K562 (cell line): ENCODE results near the gene C2orf69. TPM values are rescaled to one million over a fixed set of nuclear protein-coding genes. Genes with fewer than 3 reads are reported as not detected.
A peak's percentile ranks its signal among the peaks of the same experiment; 100 is the strongest.

ENCODE experiments used
- ATAC-seq: fragments of 200-7000 bp; cut with Tn5 transposase; 3 replicates; pipeline ENCODE4 v1.9.1; 2020; ENCODE audit warnings: moderate library complexity
- BruUV-seq: library from RNA; stranded (reverse); fragments of 400-500 nt; replicated peaks from 2 replicates; lab custom pipeline; 2021; lab: Mats Ljungman, UMichigan
- CTCF ChIA-PET: fragments of 300-600 bp; formaldehyde crosslinking; extraction: SDS; loops from one replicate; lab custom pipeline; 2021; ENCODE audit warnings: low intra/inter-chr PET ratio; lab: Yijun Ruan, JAX
- POLR2A ChIA-PET: fragments of 300-600, 350-650 bp; sonication (Branson Sonifier 250); formaldehyde crosslinking; extraction: SDS; loops from one replicate; lab custom pipeline; 2021; ENCODE audit warnings: antibody characterized with exemption, inconsistent platforms; lab: Yijun Ruan, JAX
- DNase-seq, 4 experiments: peaks; one replicate each; pipeline versions ENCODE4 v3.0.0 to v3.0.0-alpha.2; 2011 to 2018; ENCODE audit warnings: low spot score in 3 of 4, mixed read lengths in 3 of 4; ENCODE audit errors: extremely low read depth in 1 of 4
- FAIRE-seq: peaks from 2 replicates; lab custom pipeline; 2011; peaks lifted over from hg19 to GRCh38; lab: Jason Lieb, UNC
- H2AFZ ChIP-seq: 2 replicates; pipeline ENCODE4 v1.6.0; 2011; ENCODE audit warnings: low read depth, low read length, control low read depth, inconsistent platforms
- H3K27ac ChIP-seq: fragments of 200-600 bp; 3 replicates; pipeline ENCODE4 v1.8.0; 2011; ENCODE audit warnings: low read depth, mild to moderate bottlenecking, control low read depth, inconsistent platforms, low read length, moderate library complexity, mixed read lengths; ENCODE audit errors: extremely low read depth
- H3K27me3 ChIP-seq, 2 experiments: fragments of 300-600 bp in 1 of 2; 2 replicates in 1 of 2; 3 replicates in 1 of 2; pipeline versions ENCODE4 v1.6.0 to v1.8.0; 2011; ENCODE audit warnings: inconsistent platforms in 2 of 2, low read length in 2 of 2, mild to moderate bottlenecking in 1 of 2, mixed read lengths in 1 of 2, moderate library complexity in 1 of 2; ENCODE audit not compliant: control insufficient read depth in 2 of 2, insufficient read depth in 2 of 2
- H3K36me3 ChIP-seq: fragments of 300-600 bp; 3 replicates; pipeline ENCODE4 v1.8.0; 2011; ENCODE audit warnings: mild to moderate bottlenecking, low read length, inconsistent platforms; ENCODE audit not compliant: control insufficient read depth, insufficient read depth
- H3K4me1 ChIP-seq, 2 experiments: fragments of 200-600 bp in 1 of 2; replicated peaks in 1 of 2; 2 replicates in 1 of 2; 3 replicates in 1 of 2; pipeline versions ENCODE4 v1.5.1 to v1.8.0; 2011; ENCODE audit warnings: inconsistent platforms in 2 of 2, low read length in 2 of 2, mild to moderate bottlenecking in 1 of 2, mixed read lengths in 1 of 2, moderate library complexity in 1 of 2; ENCODE audit not compliant: control insufficient read depth in 2 of 2, insufficient read depth in 2 of 2
- H3K4me2 ChIP-seq: 2 replicates; pipeline ENCODE4 v1.6.1; 2011; ENCODE audit warnings: low read length, control low read depth, inconsistent platforms, mixed read lengths; ENCODE audit not compliant: insufficient read depth
- H3K4me3 ChIP-seq: fragments of 200-600 bp; sonication (generic), shearing (Covaris generic); 2 replicates; pipeline ENCODE4 v1.5.1; 2016; ENCODE audit warnings: control low read depth, inconsistent platforms
- H3K79me2 ChIP-seq: fragments of 200-600 bp; 3 replicates; pipeline ENCODE4 v1.8.0; 2011; ENCODE audit warnings: low read length, inconsistent platforms; ENCODE audit not compliant: control insufficient read depth, insufficient read depth
- H3K9ac ChIP-seq, 2 experiments: 2 replicates each; pipeline versions ENCODE4 v1.6.0 to v1.6.1; 2011; ENCODE audit warnings: low read depth in 2 of 2, low read length in 2 of 2, control low read depth in 1 of 2, inconsistent platforms in 1 of 2, mild to moderate bottlenecking in 1 of 2, mixed read lengths in 1 of 2; ENCODE audit not compliant: insufficient read depth in 1 of 2
- H3K9me1 ChIP-seq: one replicate; pipeline ENCODE4 v1.6.0; 2011; ENCODE audit warnings: inconsistent platforms, mild to moderate bottlenecking, low read length, moderate library complexity; ENCODE audit not compliant: control insufficient read depth, insufficient read depth
- H3K9me3 ChIP-seq: replicated peaks from 2 replicates; pipeline ENCODE4 v1.5.1; 2011; ENCODE audit warnings: low read depth, low read length, inconsistent platforms; ENCODE audit not compliant: control insufficient read depth, insufficient read depth
- H4K20me1 ChIP-seq: replicated peaks from 2 replicates; pipeline ENCODE4 v1.6.1; 2011; ENCODE audit warnings: low read length, inconsistent platforms, mixed read lengths; ENCODE audit not compliant: control insufficient read depth, insufficient read depth
- CAMTA2 ChIP-seq: fragments of 250-450 bp; sonication (Bioruptor Pico); conservative IDR thresholded peaks from 2 replicates; pipeline ENCODE4 v1.5.1; 2022
- DEAF1 ChIP-seq: fragments of 450-650 bp; formaldehyde crosslinking; IDR thresholded peaks from 2 replicates; pipeline ENCODE4 v1.4.0; 2020; ENCODE audit warnings: mild to moderate bottlenecking, moderate library complexity
- KDM1A ChIP-seq, 2 experiments: fragments of 450-650 bp; IDR thresholded peaks; 2 replicates each; pipeline ENCODE4 v1.6.1; 2016; ENCODE audit warnings: mild to moderate bottlenecking in 2 of 2
- MCM5 ChIP-seq: fragments of 450-650 bp; IDR thresholded peaks from 2 replicates; pipeline ENCODE4 v1.6.1; 2016; ENCODE audit warnings: low read depth
- NFIX ChIP-seq: fragments of 250-450 bp; sonication (Bioruptor Pico); IDR thresholded peaks from 2 replicates; pipeline ENCODE4 v1.4.0; 2020; ENCODE audit warnings: low read depth, mild to moderate bottlenecking, moderate library complexity
- SMARCA5 ChIP-seq: fragments of 450-650 bp; IDR thresholded peaks from 2 replicates; pipeline ENCODE4 v1.6.1; 2016
- ZBTB9 ChIP-seq: fragments of 450-650 bp; formaldehyde crosslinking; IDR thresholded peaks from 2 replicates; pipeline ENCODE4 v1.4.0; 2020; ENCODE audit warnings: mild to moderate bottlenecking, moderate library complexity
- ZFP30 ChIP-seq: fragments of 250-450 bp; sonication (Bioruptor Pico); IDR thresholded peaks from 2 replicates; pipeline ENCODE4 v1.8.0; 2022; ENCODE audit warnings: moderate library complexity, mild to moderate bottlenecking, inconsistent platforms, borderline replicate concordance
- ZNF175 ChIP-seq: fragments of 200-800 bp; sonication (Bioruptor generic); IDR thresholded peaks from 2 replicates; pipeline ENCODE4 v1.6.1; 2016; ENCODE audit warnings: low read depth, mild to moderate bottlenecking, missing genetic modification characterization, missing compliant biosample characterization
- ZNF436 ChIP-seq: fragments of 250-450, 450-650 bp; sonication (Bioruptor Pico); formaldehyde crosslinking; IDR thresholded peaks from 2 replicates; pipeline ENCODE4 v1.7.0; 2020; ENCODE audit warnings: mild to moderate bottlenecking
- ZNF561 ChIP-seq: fragments of 450-650 bp; formaldehyde crosslinking; conservative IDR thresholded peaks from 2 replicates; pipeline ENCODE4 v1.4.0; 2020; ENCODE audit warnings: mild to moderate bottlenecking, moderate library complexity
- WGBS: fragments of 100-300 bp; shearing (Covaris generic); methylation state at CpG from one replicate; pipeline ENCODE4 v1.1.6; 2016; ENCODE audit warnings: low coverage, mixed read lengths; ENCODE audit not compliant: insufficient coverage; ENCODE audit errors: missing lambda C conversion rate; 5-methylcytosine and 5-hydroxymethylcytosine counted together
- in situ Hi-C: fragments of 300-500 bp; cut with MboI; formaldehyde crosslinking; loops from 4 replicates; pipeline ENCODE4 v1.15.0; 2018; ENCODE audit warnings: inconsistent platforms, mixed read lengths
- intact Hi-C: fragments of 100-400 bp; cut with micrococcal nuclease; formaldehyde crosslinking; loops from 2 replicates; pipeline ENCODE4 v1.14.2; 2022
- polyA plus RNA-seq, 8 experiments: library from polyadenylated mRNA; depleted of rRNA in 4 of 8; stranded (reverse) in 5 of 8; unstranded in 3 of 8; fragments of >200 nt; fragmentation: Nextera tagmentation in 2 of 8; fragmentation: Illumina TruSeq in 1 of 8; extraction: Ambion mirVana in 2 of 8; extraction: Trizol in 1 of 8; gene quantifications; 2 replicates each; pipeline versions ENCODE4 v1.2.1 to v1.2.3, GENCODE V29; 2011 to 2014; ENCODE audit warnings: inconsistent platforms in 1 of 8, missing spikeins in 1 of 8
- total RNA-seq, 7 experiments: library from RNA; depleted of rRNA in 6 of 7; stranded (reverse); fragments of >200 nt in 6 of 7; fragmentation: Illumina TruSeq in 2 of 7; extraction: Trizol in 2 of 7; gene quantifications; 2 replicates each; pipeline versions ENCODE4 v1.2.1 to v1.2.3, GENCODE V29; 2011 to 2021; ENCODE audit warnings: low replicate concordance in 1 of 7
- TF ChIP-seq, protein P1 (sequence below): fragments of 250-450 bp; sonication (Bioruptor Pico); IDR thresholded peaks from 2 replicates; pipeline ENCODE4 v1.4.0; 2020; ENCODE audit warnings: mild to moderate bottlenecking
- TF ChIP-seq, protein P2 (sequence below): sonication (generic); formaldehyde crosslinking; IDR thresholded peaks from 2 replicates; pipeline ENCODE4 v1.8.0; 2022; ENCODE audit warnings: missing genetic modification reagents, mild to moderate bottlenecking, moderate library complexity, borderline replicate concordance
- TF ChIP-seq, protein P3 (sequence below): fragments of 250-450 bp; sonication (Bioruptor Pico); IDR thresholded peaks from 2 replicates; pipeline ENCODE4 v1.8.0; 2022; ENCODE audit warnings: moderate library complexity, mild to moderate bottlenecking, inconsistent platforms
- TF ChIP-seq, protein P4 (sequence below): fragments of 250-450 bp; sonication (Bioruptor Pico); IDR thresholded peaks from 2 replicates; pipeline ENCODE4 v1.9.0; 2021; ENCODE audit warnings: mild to moderate bottlenecking

The C2orf69 gene
- total and polyA plus RNA-seq, 9 of the 15 experiments (the other 6 are each of a cell fraction or from before 2014, with no cell fraction given) = 3.4 to 9.8 (median 5.7) TPM

GRCh38 chr2:199902486-199903110 is 8.5 kb upstream of the C2orf69 start (continued):
- TF ChIP-seq DEAF1 (CRISPR knock-in tag) = no peak

GRCh38 chr2:199903111-199903510 is 8.0 kb upstream of the C2orf69 start:
- Histone ChIP-seq H3K27me3 (no peaks in the 10 kb centered on the region), H4K20me1 (no peaks in the 10 kb centered on the region), H3K79me2 (no peaks in the 10 kb centered on the region), H3K4me3 (no peak overlapping the region), H3K9me1 (no peaks in the 10 kb centered on the region), H2AFZ (peak overlapping the region; percentile 83), H3K27ac (peak overlapping the region; percentile 60; the same call in 2 of the 3 replicates), H3K4me2 (peak overlapping the region; percentile 18; the same call in 1 of the 2 replicates), H3K36me3 (no peaks in the 10 kb centered on the region), H3K9ac (no peak overlapping the region), H3K4me1 (peaks cover 0 to 13% of the 10 kb centered on the region in 2 experiments; a peak in 2 of 5 replicates), H3K9me3 (no peaks in the 10 kb centered on the region; the same call in 1 of the 2 replicates)
- intact Hi-C loops = no loop called here
- 69% methylated on average over 1 of the region's 1 CpG for WGBS
- no TSS peak for BruUV-seq
- no peak for ATAC-seq
- DNase-seq = no peak
- no peak for FAIRE-seq
- in situ Hi-C loops = no loop called here
- ChIA-PET POLR2A (interaction anchor here (0.5 kb wide), 1 partner anchor 57 kb away, joined by 3 read pairs; no protein-coding TSS in a partner anchor), CTCF (no interaction called here)
- TF ChIP-seq ZBTB9 (CRISPR knock-in tag) (no peak), NFIX (CRISPR knock-in tag) (no peak), CAMTA2 (no peak), MCM5 (no peak), SMARCA5 (no peak), ZNF436 (CRISPR knock-in tag) (no peak), KDM1A (IDR thresholded peaks at IDR 0.05) (no peak), ZFP30 (CRISPR knock-in tag) (no peak), ZNF175 (CRISPR knock-in tag) (no peak), ZNF561 (CRISPR knock-in tag) (no peak)
- TF ChIP-seq, protein P1, sequence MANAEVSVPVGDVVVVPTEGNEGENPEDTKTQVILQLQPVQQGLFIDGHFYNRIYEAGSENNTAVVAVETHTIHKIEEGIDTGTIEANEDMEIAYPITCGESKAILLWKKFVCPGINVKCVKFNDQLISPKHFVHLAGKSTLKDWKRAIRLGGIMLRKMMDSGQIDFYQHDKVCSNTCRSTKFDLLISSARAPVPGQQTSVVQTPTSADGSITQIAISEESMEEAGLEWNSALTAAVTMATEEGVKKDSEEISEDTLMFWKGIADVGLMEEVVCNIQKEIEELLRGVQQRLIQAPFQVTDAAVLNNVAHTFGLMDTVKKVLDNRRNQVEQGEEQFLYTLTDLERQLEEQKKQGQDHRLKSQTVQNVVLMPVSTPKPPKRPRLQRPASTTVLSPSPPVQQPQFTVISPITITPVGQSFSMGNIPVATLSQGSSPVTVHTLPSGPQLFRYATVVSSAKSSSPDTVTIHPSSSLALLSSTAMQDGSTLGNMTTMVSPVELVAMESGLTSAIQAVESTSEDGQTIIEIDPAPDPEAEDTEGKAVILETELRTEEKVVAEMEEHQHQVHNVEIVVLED = no peak
- TF ChIP-seq, protein P2, sequence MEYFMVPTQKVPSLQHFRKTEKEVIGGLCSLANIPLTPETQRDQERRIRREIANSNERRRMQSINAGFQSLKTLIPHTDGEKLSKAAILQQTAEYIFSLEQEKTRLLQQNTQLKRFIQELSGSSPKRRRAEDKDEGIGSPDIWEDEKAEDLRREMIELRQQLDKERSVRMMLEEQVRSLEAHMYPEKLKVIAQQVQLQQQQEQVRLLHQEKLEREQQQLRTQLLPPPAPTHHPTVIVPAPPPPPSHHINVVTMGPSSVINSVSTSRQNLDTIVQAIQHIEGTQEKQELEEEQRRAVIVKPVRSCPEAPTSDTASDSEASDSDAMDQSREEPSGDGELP (CRISPR knock-in tag) = no peak
- TF ChIP-seq, protein P3, sequence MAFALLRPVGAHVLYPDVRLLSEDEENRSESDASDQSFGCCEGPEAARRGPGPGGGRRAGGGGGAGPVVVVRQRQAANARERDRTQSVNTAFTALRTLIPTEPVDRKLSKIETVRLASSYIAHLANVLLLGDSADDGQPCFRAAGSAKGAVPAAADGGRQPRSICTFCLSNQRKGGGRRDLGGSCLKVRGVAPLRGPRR = no peak
- TF ChIP-seq, protein P4, sequence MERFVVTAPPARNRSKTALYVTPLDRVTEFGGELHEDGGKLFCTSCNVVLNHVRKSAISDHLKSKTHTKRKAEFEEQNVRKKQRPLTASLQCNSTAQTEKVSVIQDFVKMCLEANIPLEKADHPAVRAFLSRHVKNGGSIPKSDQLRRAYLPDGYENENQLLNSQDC (CRISPR knock-in tag) = no peak
